ENCODE results near the gene NUP133.

The NUP133 gene

GRCh38 chr1:229466887-229467286, 41.3 kb downstream of the NUP133 start:
- no peak overlapping the region for H3K4me3 ChIP-seq (ENCODE audit: low read length)
- TF ChIP-seq, protein P1, sequence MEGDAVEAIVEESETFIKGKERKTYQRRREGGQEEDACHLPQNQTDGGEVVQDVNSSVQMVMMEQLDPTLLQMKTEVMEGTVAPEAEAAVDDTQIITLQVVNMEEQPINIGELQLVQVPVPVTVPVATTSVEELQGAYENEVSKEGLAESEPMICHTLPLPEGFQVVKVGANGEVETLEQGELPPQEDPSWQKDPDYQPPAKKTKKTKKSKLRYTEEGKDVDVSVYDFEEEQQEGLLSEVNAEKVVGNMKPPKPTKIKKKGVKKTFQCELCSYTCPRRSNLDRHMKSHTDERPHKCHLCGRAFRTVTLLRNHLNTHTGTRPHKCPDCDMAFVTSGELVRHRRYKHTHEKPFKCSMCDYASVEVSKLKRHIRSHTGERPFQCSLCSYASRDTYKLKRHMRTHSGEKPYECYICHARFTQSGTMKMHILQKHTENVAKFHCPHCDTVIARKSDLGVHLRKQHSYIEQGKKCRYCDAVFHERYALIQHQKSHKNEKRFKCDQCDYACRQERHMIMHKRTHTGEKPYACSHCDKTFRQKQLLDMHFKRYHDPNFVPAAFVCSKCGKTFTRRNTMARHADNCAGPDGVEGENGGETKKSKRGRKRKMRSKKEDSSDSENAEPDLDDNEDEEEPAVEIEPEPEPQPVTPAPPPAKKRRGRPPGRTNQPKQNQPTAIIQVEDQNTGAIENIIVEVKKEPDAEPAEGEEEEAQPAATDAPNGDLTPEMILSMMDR (IDR thresholded peaks at IDR 0.05; ENCODE audit: insufficient read depth, low read depth, low read length, missing control alignments): no peak
- DNase-seq (ENCODE audit: low read depth): no peak

- DNase-seq (ENCODE audit: low read depth): no peak
- TF ChIP-seq, protein P1 (IDR thresholded peaks at IDR 0.05; ENCODE audit: insufficient read depth, low read depth, low read length, missing control alignments): no peak
- H3K4me3 ChIP-seq (ENCODE audit: low read length): no peak overlapping the region
These were observed 43.5 kb downstream of the NUP133 start for GRCh38 chr1:229464672-229465071.

- TF ChIP-seq, protein P1 (IDR thresholded peaks at IDR 0.05; ENCODE audit: insufficient read depth, low read depth, low read length, missing control alignments): no peak
- no peak overlapping the region for H3K4me3 ChIP-seq (ENCODE audit: low read length)
- DNase-seq (ENCODE audit: low read depth): no peak
These were observed 47.0 kb downstream of the NUP133 start for GRCh38 chr1:229461032-229461668.

- TF ChIP-seq, protein P1 (IDR thresholded peaks at IDR 0.05; ENCODE audit: insufficient read depth, low read depth, low read length, missing control alignments): no peak
- DNase-seq (ENCODE audit: low read depth): no peak
- H3K4me3 ChIP-seq (ENCODE audit: low read length): no peak overlapping the region
These were observed 48.3 kb downstream of the NUP133 start for GRCh38 chr1:229459815-229460214.

GRCh38 chr1:229457436-229457835, 50.7 kb downstream of the NUP133 start:
- TF ChIP-seq, protein P1 (IDR thresholded peaks at IDR 0.05; ENCODE audit: insufficient read depth, low read depth, low read length, missing control alignments): no peak
- no peak overlapping the region for H3K4me3 ChIP-seq (ENCODE audit: low read length)

GRCh38 chr1:229456016-229456415, 52.1 kb downstream of the NUP133 start:
- no peak overlapping the region for H3K4me3 ChIP-seq (ENCODE audit: low read length)
- no peak for DNase-seq (ENCODE audit: low read depth)
- TF ChIP-seq, protein P1 (IDR thresholded peaks at IDR 0.05; ENCODE audit: insufficient read depth, low read depth, low read length, missing control alignments): no peak

More at GRCh38 chr1:229457436-229457835, 50.7 kb downstream of the NUP133 start:
- no peak for DNase-seq (ENCODE audit: low read depth)

- DNase-seq (ENCODE audit: low read depth): no peak
- no peak overlapping the region for H3K4me3 ChIP-seq (ENCODE audit: low read length)
- TF ChIP-seq, protein P1 (IDR thresholded peaks at IDR 0.05; ENCODE audit: insufficient read depth, low read depth, low read length, missing control alignments): no peak
These were observed 54.1 kb downstream of the NUP133 start for GRCh38 chr1:229454056-229454455.
